Immature natural killer cell (primary cell): ENCODE data around the gene FRMD5. TPM values are rescaled to one million over a fixed set of nuclear protein-coding genes. Genes with fewer than 3 reads are reported as not detected.

ENCODE experiments used
- DNase-seq, 3 donors: peaks; one replicate each; pipeline ENCODE4 v3.0.0; 2022; ENCODE audit warnings: mixed read lengths in 1 of 3
- H3K27ac Mint-ChIP-seq, 6 donors: one replicate each; pipeline ENCODE4 v1.8.0; 2020; ENCODE audit warnings: mixed read lengths in 6 of 6, mild to moderate bottlenecking in 5 of 6, inconsistent platforms in 4 of 6, moderate library complexity in 3 of 6
- H3K27me3 Mint-ChIP-seq, 3 donors: one replicate each; pipeline ENCODE4 v1.8.0; 2020 to 2021; ENCODE audit warnings: low read depth in 3 of 3, mild to moderate bottlenecking in 3 of 3, mixed read lengths in 3 of 3, moderate library complexity in 3 of 3, inconsistent platforms in 1 of 3
- H3K36me3 Mint-ChIP-seq, 3 donors: one replicate each; pipeline ENCODE4 v1.8.0; 2020; ENCODE audit warnings: mixed read lengths in 3 of 3, inconsistent platforms in 2 of 3, mild to moderate bottlenecking in 2 of 3
- H3K4me1 Mint-ChIP-seq, 2 donors: one replicate each; pipeline ENCODE4 v1.8.0; 2020; ENCODE audit warnings: inconsistent platforms in 2 of 2, mild to moderate bottlenecking in 2 of 2, mixed read lengths in 2 of 2, moderate library complexity in 1 of 2
- H3K4me3 Mint-ChIP-seq, 5 donors: one replicate each; pipeline ENCODE4 v1.8.0; 2020; ENCODE audit warnings: mild to moderate bottlenecking in 5 of 5, mixed read lengths in 5 of 5, inconsistent platforms in 3 of 5, moderate library complexity in 3 of 5
- H3K9me3 Mint-ChIP-seq, 6 donors: one replicate each; pipeline ENCODE4 v1.8.0; 2020; ENCODE audit warnings: mild to moderate bottlenecking in 6 of 6, mixed read lengths in 6 of 6, inconsistent platforms in 4 of 6, moderate library complexity in 3 of 6
- polyA plus RNA-seq, 3 donors: library from polyadenylated mRNA; unstranded; fragments of 300-500 nt; fragmentation: Illumina TruSeq; gene quantifications; one replicate each; pipeline ENCODE4 v1.2.3, GENCODE V29; 2021

FRMD5 gene
- polyA plus RNA-seq, 3 donors from 2014 or later = 0.08 to 0.75 (median 0.21) TPM

- DNase-seq = no peak
- H3K4me3 Mint-ChIP-seq = no peak overlapping the region
- H3K36me3 Mint-ChIP-seq = no peaks in the 10 kb centered on the region
- peaks cover 0 to 4% (median 0%) of the 10 kb centered on the region in 3 donors for H3K27me3 Mint-ChIP-seq
- no peaks in the 10 kb centered on the region for H3K9me3 Mint-ChIP-seq
- no peaks in the 10 kb centered on the region for H3K4me1 Mint-ChIP-seq
- no peak overlapping the region for H3K27ac Mint-ChIP-seq
These were observed 93.8 kb downstream of the FRMD5 start for GRCh38 chr15:44101286-44101685.

- Mint-ChIP-seq H3K4me3 (no peak overlapping the region), H3K9me3 (no peaks in the 10 kb centered on the region), H3K36me3 (no peaks in the 10 kb centered on the region), H3K4me1 (no peaks in the 10 kb centered on the region), H3K27ac (no peak overlapping the region), H3K27me3 (peaks cover 0 to 6% (median 0%) of the 10 kb centered on the region in 3 donors)
- DNase-seq = no peak
These were observed 95.4 kb downstream of the FRMD5 start for GRCh38 chr15:44099671-44100070.

- Mint-ChIP-seq H3K36me3 (no peaks in the 10 kb centered on the region), H3K27ac (no peak overlapping the region), H3K27me3 (peaks cover 0 to 6% (median 5%) of the 10 kb centered on the region in 3 donors)
These were observed 97.5 kb downstream of the FRMD5 start for GRCh38 chr15:44097552-44097951.

GRCh38 chr15:44096596-44096995 lies 98.5 kb downstream of the FRMD5 start:
- Mint-ChIP-seq H3K27ac (no peak overlapping the region), H3K36me3 (no peaks in the 10 kb centered on the region), H3K9me3 (no peaks in the 10 kb centered on the region), H3K4me1 (no peaks in the 10 kb centered on the region), H3K4me3 (no peak overlapping the region), H3K27me3 (peaks cover 0 to 6% (median 5%) of the 10 kb centered on the region in 3 donors)
- DNase-seq = no peak

More at GRCh38 chr15:44097552-44097951, 97.5 kb downstream of the FRMD5 start:
- Mint-ChIP-seq H3K9me3 (no peaks in the 10 kb centered on the region), H3K4me3 (no peak overlapping the region), H3K4me1 (no peaks in the 10 kb centered on the region)
- DNase-seq = no peak

- Mint-ChIP-seq H3K9me3 (no peaks in the 10 kb centered on the region), H3K27ac (no peak overlapping the region), H3K4me3 (no peak overlapping the region), H3K36me3 (no peaks in the 10 kb centered on the region), H3K27me3 (peaks cover 0 to 5% (median 4%) of the 10 kb centered on the region in 3 donors), H3K4me1 (no peaks in the 10 kb centered on the region)
- no peak for DNase-seq
These were observed 100.3 kb downstream of the FRMD5 start for GRCh38 chr15:44094781-44095180.

GRCh38 chr15:44093836-44094235 lies 101.2 kb downstream of the FRMD5 start:
- no peak overlapping the region for H3K27ac Mint-ChIP-seq
- H3K4me3 Mint-ChIP-seq = no peak overlapping the region
- H3K4me1 Mint-ChIP-seq = no peaks in the 10 kb centered on the region

GRCh38 chr15:44092221-44092620 lies 102.8 kb downstream of the FRMD5 start:
- Mint-ChIP-seq H3K27me3 (peaks cover 0 to 5% (median 2%) of the 10 kb centered on the region in 3 donors), H3K4me1 (no peaks in the 10 kb centered on the region), H3K9me3 (no peaks in the 10 kb centered on the region), H3K36me3 (no peaks in the 10 kb centered on the region), H3K4me3 (no peak overlapping the region), H3K27ac (no peak overlapping the region)
- no peak for DNase-seq

More at GRCh38 chr15:44093836-44094235, 101.2 kb downstream of the FRMD5 start:
- H3K36me3 Mint-ChIP-seq = no peaks in the 10 kb centered on the region
- DNase-seq = no peak
- H3K27me3 Mint-ChIP-seq = peaks cover 0 to 5% (median 4%) of the 10 kb centered on the region in 3 donors
- H3K9me3 Mint-ChIP-seq = no peaks in the 10 kb centered on the region

GRCh38 chr15:44087578-44088465 lies 107.2 kb downstream of the FRMD5 start:
- no peak for DNase-seq
- no peak overlapping the region for H3K27ac Mint-ChIP-seq
- H3K27me3 Mint-ChIP-seq = peaks cover 2 to 5% (median 3%) of the 10 kb centered on the region in 3 donors
- H3K36me3 Mint-ChIP-seq = no peaks in the 10 kb centered on the region
- no peaks in the 10 kb centered on the region for H3K4me1 Mint-ChIP-seq
- no peak overlapping the region for H3K4me3 Mint-ChIP-seq
- no peaks in the 10 kb centered on the region for H3K9me3 Mint-ChIP-seq

GRCh38 chr15:44084770-44085169 lies 110.3 kb downstream of the FRMD5 start:
- Mint-ChIP-seq H3K27me3 (peaks cover 2 to 7% (median 3%) of the 10 kb centered on the region in 3 donors), H3K27ac (no peak overlapping the region), H3K9me3 (no peaks in the 10 kb centered on the region), H3K4me3 (no peak overlapping the region), H3K36me3 (no peaks in the 10 kb centered on the region), H3K4me1 (no peaks in the 10 kb centered on the region)
- no peak for DNase-seq

GRCh38 chr15:44084171-44084570 lies 110.9 kb downstream of the FRMD5 start:
- Mint-ChIP-seq H3K4me3 (no peak overlapping the region), H3K27me3 (peaks cover 2 to 12% (median 3%) of the 10 kb centered on the region in 3 donors), H3K9me3 (no peaks in the 10 kb centered on the region), H3K36me3 (no peaks in the 10 kb centered on the region), H3K27ac (no peak overlapping the region), H3K4me1 (no peaks in the 10 kb centered on the region)
- DNase-seq = no peak

- Mint-ChIP-seq H3K4me3 (no peak overlapping the region), H3K36me3 (no peaks in the 10 kb centered on the region), H3K9me3 (no peaks in the 10 kb centered on the region), H3K27me3 (peaks cover 5 to 13% (median 5%) of the 10 kb centered on the region in 3 donors), H3K4me1 (no peaks in the 10 kb centered on the region), H3K27ac (no peak overlapping the region)
- no peak for DNase-seq
These were observed 112.4 kb downstream of the FRMD5 start for GRCh38 chr15:44082558-44083157.

- Mint-ChIP-seq H3K36me3 (no peaks in the 10 kb centered on the region), H3K9me3 (no peaks in the 10 kb centered on the region), H3K4me3 (no peak overlapping the region), H3K27ac (no peak overlapping the region), H3K27me3 (peaks cover 4 to 15% (median 5%) of the 10 kb centered on the region in 3 donors), H3K4me1 (no peaks in the 10 kb centered on the region)
- no peak for DNase-seq
These were observed 113.8 kb downstream of the FRMD5 start for GRCh38 chr15:44081026-44082013.

- no peak for DNase-seq
- Mint-ChIP-seq H3K36me3 (no peaks in the 10 kb centered on the region), H3K4me3 (no peak overlapping the region), H3K9me3 (peaks cover 0 to 1% (median 0%) of the 10 kb centered on the region in 6 donors), H3K4me1 (no peaks in the 10 kb centered on the region), H3K27ac (no peak overlapping the region), H3K27me3 (peaks cover 2 to 10% (median 3%) of the 10 kb centered on the region in 3 donors)
These were observed 119.5 kb downstream of the FRMD5 start for GRCh38 chr15:44075535-44075934.
